Lung (tissue), 12 donors: ENCODE measurements around the gene RNGTT. TPM values are rescaled to one million over a fixed set of nuclear protein-coding genes. Genes with fewer than 3 reads are reported as not detected.

Experiments
- ATAC-seq: fragments of 200-7000 bp; cut with Tn5 transposase; one replicate; pipeline ENCODE4 v1.9.1; 2020; ENCODE audit warnings: moderate number of reproducible peaks; ENCODE audit not compliant: insufficient read depth, low FRiP score
- DNase-seq, 3 donors: peaks; one replicate each; pipeline ENCODE4 v3.0.0-alpha.2; 2013 to 2017
- H3K27ac ChIP-seq, 2 donors: one replicate each; pipeline ENCODE4 v1.5.1; 2013; ENCODE audit warnings: mild to moderate bottlenecking in 2 of 2, moderate library complexity in 2 of 2, control low read depth in 1 of 2, inconsistent platforms in 1 of 2, low read depth in 1 of 2, low read length in 1 of 2
- H3K27me3 ChIP-seq, 3 donors: one replicate each; pipeline ENCODE4 v1.5.1; 2013; ENCODE audit warnings: low read length in 2 of 3; ENCODE audit not compliant: control insufficient read depth in 3 of 3, insufficient read depth in 3 of 3
- H3K36me3 ChIP-seq, 4 donors: one replicate each; pipeline ENCODE4 v1.5.1; 2013; ENCODE audit warnings: low read length in 4 of 4, mild to moderate bottlenecking in 1 of 4, moderate library complexity in 1 of 4; ENCODE audit not compliant: control insufficient read depth in 4 of 4, insufficient read depth in 4 of 4
- H3K4me1 ChIP-seq, 5 donors: one replicate each; pipeline ENCODE4 v1.5.1; 2013; ENCODE audit warnings: low read length in 5 of 5, mild to moderate bottlenecking in 2 of 5, moderate library complexity in 1 of 5; ENCODE audit not compliant: control insufficient read depth in 5 of 5, insufficient read depth in 5 of 5
- H3K4me3 ChIP-seq: one replicate; pipeline ENCODE4 v1.5.1; 2013; ENCODE audit warnings: mild to moderate bottlenecking, control low read depth, moderate library complexity
- H3K9ac ChIP-seq, 2 donors: one replicate each; pipeline ENCODE4 v1.5.1; 2013; ENCODE audit warnings: low read length in 2 of 2, control low read depth in 1 of 2; ENCODE audit not compliant: insufficient read depth in 1 of 2
- H3K9me3 ChIP-seq, 4 donors: one replicate each; pipeline ENCODE4 v1.5.1; 2013; ENCODE audit warnings: low read length in 3 of 4, mild to moderate bottlenecking in 1 of 4, moderate library complexity in 1 of 4; ENCODE audit not compliant: control insufficient read depth in 4 of 4, insufficient read depth in 3 of 4
- WGBS, 2 donors: extraction: QIAGEN DNeasy Blood & Tissue Kit; methylation state at CpG; one replicate each; pipeline ENCODE4 v1.1.7; 2013; 5-methylcytosine and 5-hydroxymethylcytosine counted together
- polyA plus RNA-seq, 2 donors: library from polyadenylated mRNA; stranded (reverse); fragments of 200-250 nt; gene quantifications; one replicate each; pipeline ENCODE4 v1.2.1, GENCODE V29; 2013
- total RNA-seq, 2 donors: library from RNA; depleted of rRNA in 1 of 2; stranded (reverse); fragments of >200 nt in 1 of 2; gene quantifications; one replicate each; pipeline ENCODE4 v1.2.1, GENCODE V29; 2014 to 2021
- TF ChIP-seq, protein P1 (sequence below): IDR thresholded peaks from 2 replicates; pipeline ENCODE4 v1.5.1; 2012; ENCODE audit warnings: mild to moderate bottlenecking; ENCODE audit errors: control extremely low read depth, extremely low read depth
- donor health status: control.
- donor health status: control.
- donor health status: Bipolar disorder and iron deficiency.
- donor health status: healthy.
- donor health status: DM: yes; HTN: yes; CAD: no.

Gene RNGTT
- total and polyA plus RNA-seq, 4 donors: 3.0 to 25.0 (median 9.2) TPM

DNA sequence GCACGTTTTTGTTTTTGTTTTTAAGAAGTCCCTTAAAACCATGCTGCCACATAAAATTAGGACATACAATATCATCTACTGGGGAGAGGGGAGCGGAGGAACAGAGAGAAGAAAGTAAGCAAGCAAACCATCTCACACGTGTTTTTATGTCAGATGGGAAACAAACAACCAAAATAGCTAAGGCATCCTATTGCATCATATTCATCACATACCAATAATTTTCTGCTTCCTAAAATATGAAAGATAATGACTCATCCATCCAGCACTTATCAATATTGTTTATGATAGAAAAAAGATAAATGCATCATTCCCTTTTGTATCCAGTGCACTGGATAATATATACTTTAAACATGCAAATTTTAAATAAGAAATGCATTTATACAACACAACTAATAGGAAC, 329.6 kb downstream of the RNGTT start:
- H3K9ac ChIP-seq: no peak overlapping the region
- no peaks in the 10 kb centered on the region for H3K9me3 ChIP-seq
- TF ChIP-seq, protein P1, sequence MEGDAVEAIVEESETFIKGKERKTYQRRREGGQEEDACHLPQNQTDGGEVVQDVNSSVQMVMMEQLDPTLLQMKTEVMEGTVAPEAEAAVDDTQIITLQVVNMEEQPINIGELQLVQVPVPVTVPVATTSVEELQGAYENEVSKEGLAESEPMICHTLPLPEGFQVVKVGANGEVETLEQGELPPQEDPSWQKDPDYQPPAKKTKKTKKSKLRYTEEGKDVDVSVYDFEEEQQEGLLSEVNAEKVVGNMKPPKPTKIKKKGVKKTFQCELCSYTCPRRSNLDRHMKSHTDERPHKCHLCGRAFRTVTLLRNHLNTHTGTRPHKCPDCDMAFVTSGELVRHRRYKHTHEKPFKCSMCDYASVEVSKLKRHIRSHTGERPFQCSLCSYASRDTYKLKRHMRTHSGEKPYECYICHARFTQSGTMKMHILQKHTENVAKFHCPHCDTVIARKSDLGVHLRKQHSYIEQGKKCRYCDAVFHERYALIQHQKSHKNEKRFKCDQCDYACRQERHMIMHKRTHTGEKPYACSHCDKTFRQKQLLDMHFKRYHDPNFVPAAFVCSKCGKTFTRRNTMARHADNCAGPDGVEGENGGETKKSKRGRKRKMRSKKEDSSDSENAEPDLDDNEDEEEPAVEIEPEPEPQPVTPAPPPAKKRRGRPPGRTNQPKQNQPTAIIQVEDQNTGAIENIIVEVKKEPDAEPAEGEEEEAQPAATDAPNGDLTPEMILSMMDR: no peak
- DNase-seq: no peak
- H3K27ac ChIP-seq: no peak overlapping the region
- WGBS, 2 donors: 86 to 90% methylated on average over 3 of the region's 3 CpGs
- H3K4me3 ChIP-seq: no peak overlapping the region
- no peak for ATAC-seq
- no peaks in the 10 kb centered on the region for H3K36me3 ChIP-seq
- H3K4me1 ChIP-seq: no peaks in the 10 kb centered on the region
- no peaks in the 10 kb centered on the region for H3K27me3 ChIP-seq

DNA sequence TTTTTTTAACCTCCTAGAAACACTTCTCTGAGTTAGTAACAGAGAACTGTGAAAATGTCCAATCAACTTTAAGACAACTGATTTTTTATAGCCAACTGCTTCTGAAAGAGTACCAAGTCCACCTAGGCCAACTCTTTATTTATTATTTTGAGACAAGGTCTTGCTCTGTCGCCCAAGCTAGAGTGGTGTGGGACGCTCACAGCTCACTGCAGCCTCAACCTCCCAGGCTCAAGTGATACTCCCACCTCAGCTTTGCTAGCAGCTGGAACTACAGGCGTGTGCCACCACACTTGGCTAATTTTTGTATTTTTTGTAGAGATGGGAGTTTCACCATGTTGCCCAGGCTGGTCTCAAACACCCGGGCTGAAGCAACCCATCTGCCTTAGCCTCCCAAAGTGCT, 331.6 kb downstream of the RNGTT start:
- no peak overlapping the region for H3K9ac ChIP-seq
- WGBS, 2 donors: 96 to 98% methylated on average over 4 of the region's 4 CpGs
- H3K36me3 ChIP-seq: no peaks in the 10 kb centered on the region
- no peaks in the 10 kb centered on the region for H3K9me3 ChIP-seq
- ATAC-seq (no peak), DNase-seq (no peak)
- no peaks in the 10 kb centered on the region for H3K4me1 ChIP-seq
- no peaks in the 10 kb centered on the region for H3K27me3 ChIP-seq
- TF ChIP-seq, protein P1: no peak
- H3K4me3 ChIP-seq: no peak overlapping the region
- no peak overlapping the region for H3K27ac ChIP-seq

DNA sequence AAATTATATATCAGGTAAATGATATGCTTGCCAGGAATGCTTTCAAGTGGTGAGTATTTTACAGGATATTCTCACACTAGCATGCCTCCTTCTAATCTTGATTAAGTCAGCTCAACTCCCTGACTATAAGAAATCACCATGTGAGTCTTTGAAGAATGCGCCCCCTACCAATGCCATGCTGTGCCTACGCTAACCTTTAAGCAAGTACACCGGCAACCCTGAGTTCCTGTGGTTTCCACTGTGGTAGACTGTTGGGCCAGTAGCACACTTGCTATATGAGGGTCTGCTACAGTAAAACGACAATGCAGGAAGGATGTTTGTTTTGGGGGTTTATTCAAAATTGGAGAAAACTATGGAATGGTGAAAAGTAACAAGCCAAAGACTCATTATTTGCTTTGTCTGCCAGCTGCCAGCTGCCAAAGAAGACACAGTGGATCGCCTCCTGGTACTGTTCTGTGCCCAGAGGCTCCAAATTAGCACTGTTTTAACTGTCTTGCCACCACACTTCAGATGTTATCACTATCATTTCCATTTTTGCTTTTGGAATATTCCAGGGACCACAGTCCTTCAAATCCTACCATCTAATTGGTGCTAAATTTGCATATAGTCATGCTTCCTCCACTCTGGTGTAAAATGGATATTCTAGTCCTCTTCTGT, 333.5 kb downstream of the RNGTT start:
- WGBS, 2 donors: 56 to 72% methylated on average over 5 of the region's 5 CpGs
- no peaks in the 10 kb centered on the region for H3K9me3 ChIP-seq
- TF ChIP-seq, protein P1: no peak
- H3K4me1 ChIP-seq: no peaks in the 10 kb centered on the region
- no peaks in the 10 kb centered on the region for H3K27me3 ChIP-seq
- no peak overlapping the region for H3K9ac ChIP-seq
- no peak overlapping the region for H3K27ac ChIP-seq
- no peaks in the 10 kb centered on the region for H3K36me3 ChIP-seq
- ATAC-seq: no peak
- DNase-seq: peak in 1 of 3 donors; percentile 4
- no peak overlapping the region for H3K4me3 ChIP-seq

DNA sequence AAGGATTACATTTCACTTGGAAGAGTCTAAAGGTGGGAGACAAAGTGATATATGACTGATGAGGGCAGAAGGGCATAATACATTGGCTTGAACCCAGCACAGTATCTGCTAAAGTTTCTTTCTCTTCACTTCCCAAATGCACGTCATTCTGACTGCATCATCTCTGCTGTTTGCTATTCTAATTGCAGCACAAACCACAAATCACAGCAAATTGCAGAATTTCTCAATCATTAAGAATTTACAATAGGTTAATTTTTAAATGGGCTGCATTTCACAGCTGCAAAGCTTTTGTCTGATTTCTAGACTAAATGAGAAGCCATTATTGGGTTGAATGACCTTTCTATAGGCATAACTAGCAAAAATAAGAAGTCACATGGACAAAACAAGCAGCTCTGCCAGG, 337.0 kb downstream of the RNGTT start:
- DNase-seq (no peak), ATAC-seq (no peak)
- no peak overlapping the region for H3K4me3 ChIP-seq
- no peaks in the 10 kb centered on the region for H3K36me3 ChIP-seq
- TF ChIP-seq, protein P1: no peak
- no peak overlapping the region for H3K27ac ChIP-seq
- no peaks in the 10 kb centered on the region for H3K9me3 ChIP-seq
- no peak overlapping the region for H3K9ac ChIP-seq
- no peaks in the 10 kb centered on the region for H3K4me1 ChIP-seq
- no peaks in the 10 kb centered on the region for H3K27me3 ChIP-seq
- WGBS, 2 donors: 26 to 48% methylated on average over 1 of the region's 1 CpG
